GM18520 (cell line): ENCODE measurements around the gene PPFIBP2.

Experiments
- ATAC-seq: cut with Tn5 transposase; IDR thresholded peaks from one replicate; pipeline ENCODE4 v1.9.1; 2021; ENCODE audit not compliant: unreplicated experiment

The PPFIBP2 gene

DNA sequence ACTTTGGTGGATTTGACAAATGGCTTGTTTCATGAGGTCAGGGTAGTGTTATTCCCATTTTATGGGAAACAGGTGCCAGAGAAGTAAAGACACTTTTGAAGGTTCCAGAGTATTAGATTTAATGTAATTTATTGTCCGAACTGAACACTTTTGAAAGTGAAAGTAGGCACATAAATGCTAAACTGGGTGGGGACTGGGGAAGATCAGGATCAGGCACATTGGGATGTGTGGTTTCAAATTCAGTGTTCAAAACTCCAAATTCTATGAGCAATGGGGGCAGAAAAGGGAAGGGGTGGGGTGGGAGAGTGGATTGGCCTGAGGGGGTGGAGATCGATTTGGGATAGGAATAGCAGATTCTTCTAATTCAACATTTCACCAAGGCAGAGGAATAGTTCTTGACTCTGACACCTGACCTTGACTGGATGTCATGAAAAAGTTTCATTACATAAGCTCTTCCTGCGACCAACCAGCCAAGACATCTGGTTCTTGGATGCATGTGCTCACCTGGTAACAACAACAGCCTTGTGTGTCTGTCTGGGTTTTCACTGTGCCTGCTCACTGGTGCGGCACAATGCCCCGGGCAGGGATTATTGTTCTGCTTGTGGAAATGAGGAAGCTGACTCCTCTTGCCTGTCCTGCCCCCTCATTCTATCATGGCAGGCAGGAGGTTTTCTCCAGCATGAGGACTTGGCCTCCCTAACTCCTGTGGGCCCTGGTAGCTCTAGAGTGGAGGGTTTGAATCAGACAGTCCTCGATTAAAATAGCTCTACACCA is 10.8 kb downstream of the PPFIBP2 start:
- ATAC-seq, result no peak

- ATAC-seq, result no peak
Measured at GRCh38 chr11:7525424-7525823, 11.6 kb downstream of the PPFIBP2 start.

DNA sequence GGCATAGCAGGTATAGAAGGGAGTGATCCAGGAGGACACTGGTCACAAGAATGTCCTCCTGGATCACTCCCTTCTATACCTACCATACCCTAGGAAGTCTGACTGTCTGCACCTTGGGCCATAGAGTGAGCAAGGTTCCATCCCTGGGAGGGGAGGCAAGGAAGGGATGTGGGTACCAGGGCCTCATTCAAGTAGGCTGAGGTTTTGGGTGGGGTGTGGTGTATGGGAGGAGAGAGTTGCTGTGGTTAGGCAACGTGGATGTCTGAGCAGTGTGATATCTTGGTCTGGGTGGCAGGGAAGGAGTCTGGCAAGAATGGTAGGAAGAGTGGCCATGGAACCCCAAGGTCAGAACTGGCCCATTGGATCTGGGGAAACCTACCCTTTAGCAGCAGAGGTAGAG is 13.2 kb downstream of the PPFIBP2 start:
- ATAC-seq, result no peak

- no peak for ATAC-seq
Measured at GRCh38 chr11:7528514-7529049, 14.8 kb downstream of the PPFIBP2 start.

GRCh38 chr11:7530013-7530640 is 16.3 kb downstream of the PPFIBP2 start:
- ATAC-seq, result no peak

- ATAC-seq, result peak; percentile 32
Measured at GRCh38 chr11:7531011-7531410, 17.2 kb downstream of the PPFIBP2 start.

DNA sequence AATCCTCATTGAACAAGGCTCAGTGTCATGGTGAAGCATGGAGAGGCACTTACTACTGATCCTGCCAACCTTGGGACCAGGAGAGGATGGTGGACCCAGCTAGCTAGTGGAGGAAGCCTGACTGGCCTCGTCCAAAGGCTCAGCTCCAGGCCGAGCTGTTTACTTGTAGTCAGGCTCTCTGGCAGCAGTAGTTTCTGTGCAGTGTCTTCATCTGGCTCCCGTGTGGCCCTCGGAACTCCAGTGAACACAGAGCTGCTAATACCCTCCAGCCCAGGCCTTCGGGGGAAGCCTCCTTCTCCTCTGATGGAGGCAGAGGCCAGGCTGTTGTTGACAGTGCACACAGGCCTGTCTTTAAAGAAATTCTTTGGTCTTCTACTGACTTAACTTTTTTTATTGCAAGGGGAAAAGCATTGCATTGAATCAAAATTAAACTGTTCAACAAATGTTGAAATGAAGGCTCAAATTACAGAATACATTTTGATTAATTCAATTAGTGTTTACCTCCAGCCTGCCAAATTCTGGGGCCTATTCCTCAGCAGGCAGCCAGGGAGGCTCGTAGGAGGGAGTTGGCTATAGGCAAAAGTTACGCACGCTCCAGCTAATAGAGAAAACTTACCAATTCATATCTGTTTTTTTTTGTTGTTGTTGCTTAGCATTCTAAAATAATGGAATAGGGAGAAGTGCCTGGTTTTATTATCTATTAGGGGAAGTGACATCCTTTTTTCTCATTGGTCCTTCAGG is 18.8 kb downstream of the PPFIBP2 start:
- ATAC-seq, result no peak

- no peak for ATAC-seq
Measured at GRCh38 chr11:7533199-7534041, 19.6 kb downstream of the PPFIBP2 start.

- ATAC-seq, result no peak
Measured at GRCh38 chr11:7534042-7534378, 20.2 kb downstream of the PPFIBP2 start.

DNA sequence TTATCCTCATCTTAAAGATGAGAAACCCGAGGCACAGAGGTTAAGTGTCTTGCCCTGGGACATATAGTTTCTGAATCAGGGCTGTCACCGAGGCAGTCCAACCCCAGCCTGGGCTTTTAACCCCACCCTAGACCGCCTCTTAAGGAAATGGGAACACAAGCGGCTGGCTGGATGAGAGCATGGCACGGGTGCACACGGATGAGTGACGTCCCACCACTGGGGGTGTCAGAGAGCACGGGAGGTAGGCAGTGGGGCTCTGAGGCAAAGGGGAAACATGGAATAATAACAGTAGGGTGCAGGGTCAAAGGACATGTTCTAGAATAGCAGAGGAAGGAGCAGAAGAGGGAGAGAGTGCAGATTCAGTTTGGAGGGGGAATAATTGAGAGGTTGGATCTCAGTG is 22.3 kb downstream of the PPFIBP2 start:
- no peak for ATAC-seq

- ATAC-seq, result no peak
Measured at GRCh38 chr11:7537265-7537664, 23.5 kb downstream of the PPFIBP2 start.

DNA sequence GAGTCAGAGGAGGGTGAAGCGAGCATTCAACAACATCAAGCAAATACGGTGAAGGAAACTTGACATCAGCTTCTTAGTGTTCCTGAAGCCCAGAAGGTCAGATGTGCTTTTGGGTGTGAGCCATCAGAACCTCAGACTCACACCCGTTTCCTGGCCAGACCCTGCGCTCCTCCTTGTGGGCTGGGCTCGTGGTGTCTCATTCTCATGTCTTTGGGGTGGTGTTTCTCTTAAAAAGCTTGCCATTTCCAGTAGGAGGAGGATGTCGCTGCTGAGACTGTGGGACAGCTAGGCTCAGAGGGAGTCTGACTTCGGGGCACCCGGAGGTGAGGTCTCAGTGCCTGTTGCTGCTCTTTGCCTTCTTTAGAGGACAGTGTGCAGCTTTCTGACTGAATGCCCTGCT is 24.2 kb downstream of the PPFIBP2 start:
- ATAC-seq, result no peak

DNA sequence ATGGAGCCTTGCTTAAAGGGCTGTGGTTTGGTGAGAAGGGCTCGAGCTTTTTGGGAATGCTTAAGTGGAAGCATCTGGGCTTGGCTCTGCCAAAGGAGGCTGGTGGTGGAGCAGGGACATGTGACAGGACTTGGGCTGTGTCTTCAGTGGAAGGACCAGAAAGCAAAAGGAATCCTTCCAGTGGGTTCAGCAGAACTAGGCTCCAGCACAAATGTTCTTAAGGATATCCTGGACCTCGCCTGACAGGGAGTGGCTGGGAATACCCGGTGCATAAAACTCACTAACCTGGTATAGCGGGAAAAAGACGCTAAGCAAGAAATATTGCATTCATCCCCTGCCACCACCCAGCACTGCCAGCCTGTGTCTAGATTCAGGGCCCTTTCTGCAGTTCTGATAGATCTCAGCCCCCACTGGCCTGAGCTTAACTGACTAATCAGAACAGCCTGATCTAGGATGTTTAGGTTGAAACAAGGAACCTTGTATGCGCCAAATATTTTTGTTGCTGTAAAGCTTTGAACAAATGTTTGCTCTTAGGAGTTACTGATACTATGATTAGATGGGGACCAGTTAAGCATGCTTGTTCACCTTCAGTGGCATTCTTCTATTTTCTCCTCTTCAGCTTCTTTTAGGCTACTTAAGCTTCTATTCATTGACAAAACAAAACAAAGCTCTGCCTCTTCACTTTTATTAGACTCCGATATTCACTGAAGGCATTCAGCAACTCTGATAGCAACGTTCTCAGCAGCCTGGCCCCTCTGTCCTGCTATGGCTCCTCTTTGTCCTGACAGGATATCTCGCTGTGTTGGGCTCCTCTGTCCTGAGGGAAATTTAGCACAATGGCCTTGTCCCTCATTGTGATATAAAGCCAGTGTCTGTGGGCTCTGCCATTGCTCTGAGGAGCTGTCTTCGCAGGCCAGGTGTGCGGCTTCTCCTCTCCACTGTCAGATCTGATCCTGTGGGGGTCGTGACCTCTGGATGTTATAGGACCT is 25.0 kb downstream of the PPFIBP2 start:
- ATAC-seq, result no peak

DNA sequence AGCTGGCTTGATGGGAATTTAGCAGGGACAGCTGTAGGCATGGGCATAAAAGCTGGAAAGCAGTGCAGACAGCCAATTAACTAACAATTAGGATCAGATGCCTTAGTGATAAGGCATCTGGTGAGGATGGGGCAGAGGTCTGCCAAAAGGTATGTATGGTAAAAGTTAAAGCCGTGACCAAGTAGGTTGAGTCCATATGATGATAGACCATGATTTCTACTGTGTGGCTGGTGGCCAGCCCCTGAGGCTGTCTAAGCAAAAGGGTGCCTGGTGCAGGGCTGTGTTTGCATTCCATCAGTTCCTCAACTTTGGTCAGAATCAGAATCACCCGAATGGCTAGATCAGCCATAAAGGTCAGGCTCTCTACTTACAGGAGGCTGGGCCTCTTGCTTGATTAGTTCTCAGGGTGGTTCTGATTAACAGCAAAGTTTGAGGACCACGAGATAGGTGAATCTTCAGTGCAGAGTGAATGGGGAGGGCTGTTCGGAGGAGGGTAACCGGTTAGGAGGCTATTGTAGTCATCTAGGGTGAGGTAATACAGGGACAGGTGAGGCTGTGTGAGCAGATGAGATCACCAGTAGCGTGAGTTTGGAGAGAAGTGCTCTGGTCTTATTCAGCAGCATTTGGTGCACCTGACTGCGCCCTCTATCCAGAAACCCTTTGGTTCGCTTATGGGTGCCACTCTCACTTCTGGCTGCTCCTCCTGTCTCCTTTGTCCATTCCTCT is 27.2 kb downstream of the PPFIBP2 start:
- no peak for ATAC-seq

DNA sequence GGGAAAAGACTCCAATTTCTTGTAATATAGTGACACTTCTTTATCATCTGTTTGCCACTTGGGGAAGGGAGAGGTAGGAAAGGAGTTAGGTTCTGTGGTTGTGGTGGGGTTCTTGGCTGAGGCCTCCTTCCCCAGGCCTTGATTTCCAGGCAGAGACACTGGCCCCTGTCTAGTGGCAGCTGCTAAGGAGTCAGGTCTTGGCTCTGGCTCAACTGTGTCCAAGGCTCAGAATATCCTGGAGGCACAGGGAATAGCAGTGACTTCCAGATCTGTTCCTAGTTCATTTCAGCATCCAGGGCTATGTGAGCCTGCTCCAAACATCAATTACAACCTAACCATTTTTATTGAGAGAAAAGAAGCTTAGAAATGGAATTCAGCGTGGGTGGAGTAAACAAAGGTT is 29.5 kb downstream of the PPFIBP2 start:
- no peak for ATAC-seq

DNA sequence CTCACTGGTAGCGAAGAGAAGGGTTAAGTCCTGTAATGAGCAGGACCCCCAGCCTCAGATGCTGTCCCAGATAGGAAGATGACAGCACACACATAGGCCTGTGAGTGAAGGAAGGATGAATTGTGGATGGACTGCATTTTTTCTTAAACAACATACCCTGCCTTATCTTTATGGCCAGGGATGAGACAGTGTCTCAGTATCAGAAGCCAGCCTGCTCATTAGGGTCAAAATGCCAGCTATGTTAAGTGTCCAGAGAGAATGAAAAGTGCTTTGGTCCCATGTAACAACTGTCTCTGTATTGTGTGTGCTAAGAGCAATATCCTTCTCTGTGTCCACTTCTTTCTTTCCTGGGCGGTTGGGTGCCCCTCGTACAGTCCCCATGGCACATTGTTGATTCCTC is 30.2 kb downstream of the PPFIBP2 start:
- ATAC-seq, result no peak

DNA sequence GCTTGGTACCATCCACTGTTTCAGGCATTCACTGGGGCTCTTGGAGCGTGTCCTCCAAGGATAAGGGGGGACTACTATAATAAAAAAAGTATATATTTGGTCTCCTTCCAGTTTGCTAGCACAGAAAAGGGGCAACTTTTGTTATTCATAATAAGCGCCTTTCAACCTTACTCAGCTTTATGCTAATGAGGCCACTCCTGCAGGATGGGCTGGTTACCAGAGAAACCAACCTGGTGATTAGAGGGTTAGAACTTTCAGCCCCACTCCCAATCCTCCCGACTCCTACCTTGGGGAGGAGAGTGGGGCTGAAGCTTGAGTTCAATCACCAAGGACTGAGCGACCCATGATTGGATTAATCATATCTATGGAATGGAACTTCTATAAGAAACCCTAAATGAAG is 31.8 kb downstream of the PPFIBP2 start:
- no peak for ATAC-seq

GRCh38 chr11:7546324-7546791 is 32.6 kb downstream of the PPFIBP2 start:
- no peak for ATAC-seq

- no peak for ATAC-seq
Measured at GRCh38 chr11:7547687-7548086, 33.9 kb downstream of the PPFIBP2 start.
